Hematopoietic multipotent progenitor cell treated with erythropoietin and hydrocortisone succinate and interleukin-3 and kit ligand, for 15 days (in vitro differentiated cells): Measurements from ENCODE around the gene ZIM2.

Source experiments
- DNase-seq: peaks from one replicate; pipeline ENCODE4 v3.0.0-alpha.2; 2015; ENCODE audit warnings: low spot score

The ZIM2 gene

DNA sequence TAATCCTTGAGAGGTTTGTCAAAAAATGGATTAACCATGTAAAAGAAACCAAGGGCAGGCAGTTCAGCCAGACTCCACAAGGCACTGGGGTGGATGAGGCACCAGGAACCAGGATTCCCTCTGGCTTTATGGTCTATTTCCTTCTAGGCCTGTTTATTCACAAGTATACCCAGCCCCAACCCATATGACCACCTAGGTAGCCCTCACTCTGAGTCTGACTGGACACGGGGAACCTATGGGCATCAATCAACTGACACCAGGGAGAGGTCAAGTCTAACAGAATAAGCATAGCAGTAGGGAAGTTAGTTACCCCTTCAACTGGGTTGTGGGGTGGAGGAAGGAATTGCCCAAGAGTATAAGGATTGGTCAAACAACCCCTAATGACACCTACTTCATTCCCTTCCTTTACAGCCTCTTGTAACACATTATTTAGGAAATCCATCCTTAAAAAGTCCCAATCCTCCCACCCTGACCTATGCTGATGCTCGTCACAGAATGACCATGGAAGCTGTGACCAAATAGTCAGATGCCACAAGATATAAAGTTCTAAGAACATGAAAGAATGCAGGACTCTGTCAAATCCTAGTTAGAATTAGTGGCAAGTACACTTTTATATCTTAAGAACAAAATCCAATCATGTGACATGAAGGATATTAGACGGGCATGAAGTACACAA is 31.7 kb downstream of the ZIM2 start:
- no peak for DNase-seq

DNA sequence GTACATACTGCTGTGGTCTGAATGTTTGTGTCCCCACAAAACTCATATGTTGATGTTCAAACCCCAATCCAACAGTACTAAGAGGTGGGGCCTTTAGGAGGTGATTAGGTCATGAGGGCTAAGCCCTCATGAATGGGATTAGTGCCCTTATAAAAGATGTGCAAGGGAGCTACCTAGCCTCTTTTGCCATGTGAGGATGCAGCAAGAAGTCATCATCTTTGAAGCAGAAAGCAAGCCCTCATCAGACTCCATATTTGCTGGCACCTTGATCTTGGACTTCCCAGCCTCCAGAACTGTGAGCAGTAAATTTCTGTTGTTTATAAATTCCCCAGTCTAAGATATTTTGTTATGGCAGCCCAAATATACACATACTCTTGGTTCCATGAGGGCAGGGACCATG is 33.9 kb downstream of the ZIM2 start:
- no peak for DNase-seq

DNA sequence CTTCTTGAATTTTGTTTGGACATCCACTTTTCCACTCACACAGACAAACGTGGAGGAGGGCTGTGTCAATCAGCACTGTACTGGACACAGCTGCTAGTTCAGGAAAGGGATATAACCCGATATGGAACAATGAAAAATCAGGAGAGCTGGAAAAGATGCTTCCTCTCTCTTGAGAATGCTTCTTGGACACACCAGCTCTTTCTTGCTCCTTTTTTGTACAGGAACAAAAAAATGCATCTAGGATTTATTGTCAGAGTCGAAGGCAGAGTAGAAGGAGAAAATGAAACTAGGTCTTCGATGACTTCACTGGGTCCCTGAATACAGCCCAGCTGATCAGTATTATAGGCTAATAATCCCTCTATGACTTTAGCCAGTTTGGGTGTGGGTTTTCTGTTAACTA is 62.2 kb downstream of the ZIM2 start:
- DNase-seq = no peak

DNA sequence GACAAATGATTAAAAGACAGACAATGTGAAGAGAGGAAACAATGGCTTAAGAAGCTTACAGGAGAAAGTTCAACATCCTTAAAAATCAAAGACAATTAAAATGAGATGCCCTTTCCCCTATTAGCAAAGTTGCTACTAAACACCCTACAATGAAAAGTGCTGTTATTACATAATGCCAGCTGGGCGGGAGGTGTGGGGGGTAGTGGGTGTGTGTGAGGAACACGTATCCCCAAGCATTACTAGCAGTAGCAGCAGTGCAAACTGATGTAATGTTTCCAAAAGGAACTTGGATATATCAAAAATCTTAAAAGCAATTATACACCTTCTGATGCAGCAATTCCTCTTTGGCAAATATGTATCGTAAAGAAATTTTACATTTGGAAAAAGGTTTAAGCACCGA is 70.9 kb downstream of the ZIM2 start:
- DNase-seq = no peak

DNA sequence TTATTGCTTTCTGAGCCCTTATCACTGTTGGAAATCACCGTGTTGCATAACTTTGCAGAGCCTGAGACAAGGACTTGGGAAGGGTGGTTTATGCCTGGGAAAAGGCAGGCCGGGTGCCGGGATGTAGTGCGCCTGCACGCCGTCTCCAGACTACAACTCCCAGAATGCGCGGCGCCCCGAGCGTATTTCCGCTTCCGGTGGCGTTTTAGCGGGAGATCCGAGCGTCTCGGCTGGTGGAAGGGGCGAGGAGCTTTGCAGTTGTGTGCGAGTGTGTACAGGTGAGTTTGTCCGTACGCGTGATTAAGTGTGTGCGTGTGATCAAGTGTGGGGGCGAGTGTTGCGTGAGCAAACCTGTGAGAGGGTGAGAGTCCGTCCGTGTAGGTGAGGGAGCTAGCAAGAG is 75.4 kb downstream of the ZIM2 start:
- no peak for DNase-seq

DNA sequence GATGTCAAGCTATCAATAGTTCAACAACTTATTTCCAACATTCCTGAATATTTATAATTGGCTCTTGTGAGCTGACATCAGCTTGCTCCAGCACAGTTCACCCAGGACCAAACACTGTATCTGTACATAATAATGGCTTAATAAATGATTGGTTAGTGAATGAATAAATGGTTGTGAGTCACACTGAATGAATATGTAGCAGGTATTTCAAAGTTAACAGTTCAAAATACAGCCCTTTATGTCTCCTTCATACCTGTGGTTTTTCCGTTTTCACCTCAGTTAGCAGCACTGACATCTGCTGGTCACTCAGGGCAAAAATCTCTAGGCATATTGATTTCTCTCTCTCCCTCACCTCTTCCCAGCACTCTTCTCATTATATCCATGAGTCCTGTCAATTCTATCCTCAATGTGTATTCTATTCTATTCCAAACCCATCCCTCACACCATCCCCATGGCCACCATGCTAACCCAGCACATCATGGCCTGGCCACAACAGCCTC is 76.3 kb downstream of the ZIM2 start:
- no peak for DNase-seq

DNA sequence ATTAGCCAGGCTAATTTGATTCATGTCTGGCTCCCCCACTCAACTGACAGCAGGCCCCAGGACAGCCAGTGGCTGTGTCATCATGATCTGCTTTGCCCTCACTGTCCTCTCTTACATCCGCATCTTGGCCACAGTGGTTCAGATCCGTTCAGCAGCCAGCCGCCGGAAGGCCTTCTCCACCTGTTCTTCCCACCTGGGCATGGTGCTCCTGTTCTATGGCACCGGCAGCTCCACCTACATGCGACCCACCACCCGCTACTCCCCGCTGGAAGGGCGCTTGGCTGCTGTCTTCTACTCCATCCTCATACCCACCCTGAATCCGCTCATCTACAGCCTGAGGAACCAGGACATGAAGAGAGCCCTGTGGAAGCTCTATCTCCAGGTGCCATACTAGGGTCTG is 79.7 kb downstream of the ZIM2 start:
- no peak for DNase-seq

DNA sequence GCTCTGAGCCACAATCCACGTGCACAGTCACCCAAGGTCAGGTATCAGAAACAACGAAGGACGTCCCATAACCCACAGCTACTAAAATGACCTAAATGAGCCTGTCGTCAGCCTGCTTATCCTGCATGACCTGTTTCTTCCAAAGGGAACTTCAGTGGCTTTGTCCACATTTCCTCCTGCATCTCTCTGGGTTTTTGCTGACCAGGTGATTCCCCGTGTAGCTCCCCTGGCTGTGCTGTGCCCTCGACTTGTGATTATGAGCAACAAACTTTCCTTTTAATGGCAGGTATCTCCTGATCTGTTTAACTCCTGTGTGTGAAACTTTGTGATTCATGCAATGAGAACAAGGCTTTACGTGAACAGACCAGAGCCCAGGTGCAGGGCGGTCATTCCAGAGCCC is 81.0 kb downstream of the ZIM2 start:
- no peak for DNase-seq

DNA sequence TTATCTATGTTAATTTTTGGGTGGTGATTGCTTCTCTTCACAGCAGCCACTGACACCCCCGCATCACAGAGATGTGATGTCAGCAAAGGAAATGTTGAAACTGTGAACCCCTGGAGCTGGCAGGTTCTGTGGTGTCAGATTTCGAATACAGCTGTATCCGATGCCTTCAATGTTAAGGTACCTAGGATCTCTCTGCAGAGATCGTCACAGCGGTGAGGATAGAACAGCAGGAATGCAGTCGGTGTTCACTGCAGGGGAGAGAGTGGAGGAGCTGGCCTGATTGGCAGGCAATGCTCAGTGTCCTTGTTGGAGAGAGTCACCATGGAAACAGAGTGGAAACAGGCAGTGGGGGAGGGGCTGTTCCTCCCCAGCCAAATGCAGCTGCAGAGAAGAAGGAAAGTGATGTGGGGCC is 89.4 kb downstream of the ZIM2 start:
- DNase-seq = no peak

DNA sequence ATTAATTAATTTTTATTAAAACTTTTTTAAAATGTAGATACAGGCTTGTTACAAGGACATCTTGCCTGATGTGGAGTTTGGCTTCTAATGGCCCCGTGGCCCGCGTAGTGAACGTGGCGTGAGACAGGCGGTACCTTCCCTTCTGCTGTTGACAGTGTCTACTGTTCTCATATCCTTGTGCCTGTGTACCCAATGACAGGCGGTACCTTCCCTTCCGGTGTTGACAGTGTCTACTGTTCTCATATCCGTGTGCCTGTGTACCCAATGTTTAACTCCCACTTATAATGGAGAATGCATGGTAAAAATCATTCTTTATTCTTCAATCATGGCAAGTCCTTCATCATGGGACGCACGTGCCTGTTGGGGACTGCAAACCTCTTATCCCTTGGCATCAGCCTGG is 89.9 kb downstream of the ZIM2 start:
- DNase-seq = no peak

DNA sequence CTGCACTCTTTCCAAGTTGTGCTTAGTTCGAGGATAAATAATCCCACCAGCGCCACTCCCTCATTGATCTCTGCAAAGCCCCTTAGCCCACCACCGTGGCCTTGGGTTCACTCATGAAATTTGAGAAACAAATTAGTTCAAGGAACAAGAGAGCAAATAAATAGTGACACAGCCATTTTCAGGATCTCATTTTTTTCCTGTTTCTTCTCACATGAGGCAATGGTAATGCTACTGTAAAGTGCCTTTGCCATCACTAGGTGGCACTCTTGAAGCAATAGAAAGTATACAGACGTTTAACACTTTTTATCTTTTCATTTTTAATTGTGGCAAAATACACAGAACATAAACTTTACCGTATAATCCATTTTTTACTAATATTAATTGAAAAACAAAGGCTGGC is 92.1 kb downstream of the ZIM2 start:
- DNase-seq = no peak

DNA sequence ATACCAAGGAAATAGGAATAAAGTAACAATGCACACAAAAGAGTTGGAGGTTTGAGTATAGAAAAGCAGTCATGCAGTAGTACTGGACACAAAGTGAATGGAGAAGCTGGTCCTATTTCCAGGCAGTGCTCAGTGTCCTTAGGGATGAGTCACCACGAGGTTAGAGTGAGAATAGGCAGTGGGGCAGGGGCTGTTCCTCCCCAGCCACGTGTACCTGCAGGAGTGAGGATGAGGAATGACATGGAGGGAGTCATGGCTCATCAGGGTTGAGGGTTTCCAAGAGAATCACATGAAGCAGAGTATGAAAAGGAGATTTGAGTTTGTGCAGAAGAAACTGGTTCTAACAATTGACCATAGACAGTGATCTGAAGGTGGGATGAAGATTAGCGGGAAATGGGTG is 94.2 kb downstream of the ZIM2 start:
- DNase-seq = no peak

DNA sequence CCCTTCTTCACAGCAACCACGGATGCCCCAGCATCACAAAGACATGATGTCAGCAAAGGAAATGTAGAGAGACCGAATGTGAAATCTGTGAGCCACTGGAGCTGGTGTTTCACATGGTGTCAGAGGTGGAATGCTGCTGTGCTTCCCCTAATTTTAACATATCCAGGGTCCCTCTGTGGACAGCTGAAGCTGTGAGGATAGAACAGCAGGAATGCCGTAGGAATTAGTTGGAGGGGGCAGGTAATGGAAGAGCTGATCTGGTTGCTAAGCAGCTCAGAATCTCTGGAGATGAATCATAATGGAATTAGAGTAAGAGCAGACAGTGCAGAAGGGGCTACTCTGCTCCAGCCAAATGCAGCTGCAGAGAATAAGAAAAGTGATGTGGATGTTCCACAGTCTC is 100.0 kb downstream of the ZIM2 start:
- DNase-seq = no peak

DNA sequence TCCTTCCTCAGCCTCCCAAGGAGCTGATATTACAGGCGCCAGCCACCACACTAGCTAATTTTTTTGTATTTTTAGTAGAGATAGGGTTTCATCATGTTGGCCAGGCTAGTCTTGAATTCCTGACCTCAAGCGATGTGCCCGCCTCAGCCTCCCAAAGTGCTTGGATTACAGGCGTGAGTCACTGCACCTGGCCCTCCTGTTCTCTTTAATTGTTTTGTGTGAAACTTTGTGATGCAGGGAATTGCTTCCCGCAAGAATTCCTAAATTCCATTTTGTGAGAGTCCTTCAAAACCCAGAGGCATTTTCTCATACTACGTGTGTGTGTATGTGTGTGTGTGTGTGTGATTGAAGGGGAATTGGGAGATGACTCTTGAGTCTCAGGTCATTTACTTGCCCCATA is 104.0 kb downstream of the ZIM2 start:
- DNase-seq = no peak

DNA sequence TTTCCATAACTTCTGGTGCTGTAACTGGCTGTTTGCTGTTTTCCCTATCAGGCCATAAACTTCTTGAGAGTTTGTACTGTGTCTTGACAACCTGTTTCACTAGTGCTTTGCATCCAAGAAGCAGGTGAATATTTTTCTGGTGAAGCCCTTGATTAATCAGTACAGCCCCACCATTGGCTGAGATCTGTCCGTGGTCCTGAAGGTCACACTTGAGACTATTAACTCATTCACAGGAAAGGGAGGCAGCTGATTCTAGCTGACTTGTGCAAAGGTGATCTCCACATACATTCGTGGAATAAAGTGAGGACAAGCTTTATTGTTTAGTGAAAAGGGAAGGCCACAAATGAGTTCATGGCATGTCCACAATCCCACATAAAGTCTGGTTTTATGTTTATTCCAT is 107.5 kb downstream of the ZIM2 start:
- no peak for DNase-seq

DNA sequence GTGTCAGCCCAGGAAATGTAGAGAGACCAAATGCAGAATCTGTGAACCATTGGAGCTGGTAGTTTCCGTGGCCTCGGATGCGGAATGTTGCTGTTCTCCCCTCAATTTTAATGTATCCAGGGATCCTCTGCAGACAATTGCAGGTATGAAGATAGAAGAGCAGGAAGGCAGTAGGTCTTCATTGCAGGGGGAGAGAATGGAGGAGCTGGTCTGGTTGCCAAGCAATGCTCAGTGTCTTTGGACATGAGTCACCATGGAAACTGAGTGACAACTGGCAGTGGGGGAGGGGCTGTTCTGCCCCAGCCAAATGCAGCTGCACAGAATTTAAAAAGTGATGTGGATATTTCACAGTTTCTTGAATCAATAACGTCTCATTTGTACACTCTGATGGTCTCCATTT is 112.8 kb downstream of the ZIM2 start:
- no peak for DNase-seq

DNA sequence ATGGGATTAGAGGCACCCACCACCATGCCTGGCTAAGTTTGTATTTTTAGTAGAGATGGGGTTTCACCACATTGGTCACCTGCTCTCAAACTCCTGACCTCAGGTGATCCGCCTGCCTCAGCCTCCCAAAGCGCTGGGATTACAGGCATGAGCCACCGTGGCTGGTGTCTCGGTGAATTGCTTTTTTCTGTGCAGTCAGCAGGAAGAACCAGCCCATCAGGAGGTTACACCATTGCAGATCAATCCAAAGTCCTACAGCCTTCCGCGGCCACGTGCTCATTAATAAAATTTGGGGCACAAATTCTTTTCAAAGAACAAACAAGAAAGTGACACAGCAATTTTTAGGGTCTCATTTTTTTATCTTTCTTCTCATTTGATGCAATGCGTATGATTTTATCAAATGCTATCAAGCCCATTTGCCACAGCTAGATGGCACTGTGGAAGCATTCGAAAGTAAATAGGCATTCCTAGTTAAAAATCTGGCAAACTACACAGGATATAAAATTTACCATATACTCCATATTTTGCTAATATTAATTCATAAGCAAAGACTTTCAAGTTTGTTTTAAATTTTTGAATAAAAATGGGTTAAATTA is 114.6 kb downstream of the ZIM2 start:
- DNase-seq = no peak
